IMR-90 (cell line): ENCODE data around the gene GSG1L. TPM values are rescaled to one million over a fixed set of nuclear protein-coding genes. Genes with fewer than 3 reads are reported as not detected.

Experiments
- ATAC-seq: fragments of 200-7000 bp; cut with Tn5 transposase; 2 replicates; pipeline ENCODE4 v1.9.1; 2020; ENCODE audit warnings: low read depth, mild to moderate bottlenecking, moderate library complexity
- BruUV-seq: library from RNA; stranded (reverse); fragments of 400-500 nt; replicated peaks from 2 replicates; lab custom pipeline; 2021; lab: Mats Ljungman, UMichigan
- CTCF ChIA-PET: fragments of 300-600 bp; formaldehyde crosslinking; extraction: SDS; loops from one replicate; lab custom pipeline; 2021; ENCODE audit warnings: antibody characterized with exemption; lab: Yijun Ruan, JAX
- POLR2A ChIA-PET: fragments of 300-600 bp; sonication (Branson Sonifier 250); formaldehyde crosslinking; loops from one replicate; lab custom pipeline; 2022; ENCODE audit warnings: antibody characterized with exemption; ENCODE audit not compliant: unreplicated experiment; lab: Charles Lee
- DNase-seq: peaks from one replicate; pipeline ENCODE4 v3.0.0; 2013
- H2AFZ ChIP-seq: replicated peaks from 2 replicates; pipeline ENCODE3; 2013; ENCODE audit warnings: low read length, mild to moderate bottlenecking; ENCODE audit not compliant: poor library complexity
- H2AK5ac ChIP-seq: 2 replicates; pipeline ENCODE4 v1.6.1; 2013; ENCODE audit warnings: low read depth, low read length, inconsistent platforms
- H2AK9ac ChIP-seq: replicated peaks from 2 replicates; pipeline ENCODE3; 2013; ENCODE audit warnings: mild to moderate bottlenecking, low read depth, low read length, moderate library complexity; ENCODE audit not compliant: poor library complexity
- H2BK120ac ChIP-seq: 2 replicates; pipeline ENCODE4 v1.6.1; 2013; ENCODE audit warnings: low read depth, low read length, inconsistent platforms
- H2BK15ac ChIP-seq: 3 replicates; pipeline ENCODE4 v1.6.1; 2013; ENCODE audit warnings: low read depth, low read length, inconsistent platforms
- H2BK20ac ChIP-seq: 2 replicates; pipeline ENCODE4 v1.6.1; 2013; ENCODE audit warnings: low read depth, mild to moderate bottlenecking, inconsistent platforms, low read length, moderate library complexity
- H2BK5ac ChIP-seq: 2 replicates; pipeline ENCODE4 v1.6.1; 2013; ENCODE audit warnings: mild to moderate bottlenecking, low read depth, low read length, inconsistent platforms; ENCODE audit not compliant: poor library complexity, severe bottlenecking
- H3K14ac ChIP-seq: replicated peaks from 2 replicates; pipeline ENCODE4 v1.6.1; 2013; ENCODE audit warnings: low read depth, low read length, inconsistent platforms
- H3K18ac ChIP-seq: 2 replicates; pipeline ENCODE4 v1.6.1; 2013; ENCODE audit warnings: low read depth, low read length, control low read depth
- H3K23ac ChIP-seq: 2 replicates; pipeline ENCODE4 v1.6.1; 2013; ENCODE audit warnings: low read depth, low read length, inconsistent platforms
- H3K27ac ChIP-seq: 2 replicates; pipeline ENCODE4 v1.5.1; 2013; ENCODE audit warnings: mild to moderate bottlenecking, control low read depth, low read length; ENCODE audit not compliant: insufficient read depth
- H3K27me3 ChIP-seq: 2 replicates; pipeline ENCODE4 v1.6.1; 2013; ENCODE audit warnings: low read length; ENCODE audit not compliant: control insufficient read depth, insufficient read depth
- H3K36me3 ChIP-seq: 2 replicates; pipeline ENCODE4 v1.6.1; 2013; ENCODE audit warnings: low read length, mixed read lengths; ENCODE audit not compliant: control insufficient read depth, insufficient read depth
- H3K4ac ChIP-seq: 2 replicates; pipeline ENCODE4 v1.6.1; 2013; ENCODE audit warnings: low read depth, low read length, inconsistent platforms
- H3K4me1 ChIP-seq: 2 replicates; pipeline ENCODE4 v1.6.1; 2013; ENCODE audit warnings: low read length, mixed read lengths; ENCODE audit not compliant: control insufficient read depth, insufficient read depth
- H3K4me2 ChIP-seq: 2 replicates; pipeline ENCODE4 v1.6.1; 2013; ENCODE audit warnings: low read depth, mild to moderate bottlenecking, control low read depth, low read length, moderate library complexity
- H3K4me3 ChIP-seq: 2 replicates; pipeline ENCODE4 v1.5.1; 2013; ENCODE audit warnings: low read depth, mild to moderate bottlenecking, control low read depth, low read length, moderate library complexity; ENCODE audit not compliant: insufficient read depth
- H3K56ac ChIP-seq: 2 replicates; pipeline ENCODE4 v1.6.1; 2013; ENCODE audit warnings: low read length, inconsistent platforms; ENCODE audit not compliant: insufficient read depth; ENCODE audit errors: extremely low read depth
- H3K79me1 ChIP-seq, 2 experiments: 2 replicates each; pipeline ENCODE4 v1.6.1; 2013; ENCODE audit warnings: low read length in 2 of 2, inconsistent platforms in 1 of 2, low read depth in 1 of 2
- H3K9ac ChIP-seq: 2 replicates; pipeline ENCODE4 v1.6.1; 2013; ENCODE audit warnings: low read depth, low read length, control low read depth
- H3K9me1 ChIP-seq: 2 replicates; pipeline ENCODE4 v1.6.1; 2013; ENCODE audit warnings: low read length, inconsistent platforms; ENCODE audit not compliant: insufficient read depth
- H3K9me3 ChIP-seq: 2 replicates; pipeline ENCODE4 v1.6.1; 2013; ENCODE audit warnings: low read length; ENCODE audit not compliant: control insufficient read depth, insufficient read depth
- H4K20me1 ChIP-seq: 2 replicates; pipeline ENCODE4 v1.6.1; 2013; ENCODE audit warnings: low read length, inconsistent platforms; ENCODE audit not compliant: insufficient read depth
- H4K5ac ChIP-seq: 2 replicates; pipeline ENCODE4 v1.6.1; 2013; ENCODE audit warnings: mild to moderate bottlenecking, low read depth, low read length, control low read depth
- H4K8ac ChIP-seq, 2 experiments: 2 replicates each; pipeline ENCODE4 v1.6.1; 2013; ENCODE audit warnings: low read depth in 2 of 2, low read length in 2 of 2, control low read depth in 1 of 2, inconsistent platforms in 1 of 2
- H4K91ac ChIP-seq: 2 replicates; pipeline ENCODE4 v1.6.1; 2013; ENCODE audit warnings: low read depth, low read length, inconsistent platforms; ENCODE audit not compliant: insufficient read depth
- MXI1 ChIP-seq: IDR thresholded peaks from 2 replicates; pipeline ENCODE4 v1.6.1; 2012; ENCODE audit warnings: low read depth, mild to moderate bottlenecking, low read length, moderate library complexity, borderline replicate concordance
- RCOR1 ChIP-seq: IDR thresholded peaks from 2 replicates; pipeline ENCODE4 v1.6.1; 2012; ENCODE audit warnings: mild to moderate bottlenecking, low read length, improper control_type of control experiment; ENCODE audit not compliant: insufficient replicate concordance
- WGBS, 2 experiments: methylation state at CpG; one replicate each; pipeline versions ENCODE4 v1.1.5 to v1.1.7; 2013; ENCODE audit warnings: missing lambda C conversion rate in 2 of 2; ENCODE audit not compliant: insufficient read length in 1 of 2; ENCODE audit errors: extremely low coverage in 2 of 2; 5-methylcytosine and 5-hydroxymethylcytosine counted together
- dilution Hi-C: fragments of 300-500 bp; cut with HindIII; formaldehyde crosslinking; loops from one replicate; pipeline ENCODE4 v1.14.3; 2018; ENCODE audit warnings: low sequenced_read_pairs; ENCODE audit not compliant: unreplicated experiment
- in situ Hi-C: fragments of 300-500 bp; cut with MboI; formaldehyde crosslinking; loops from 3 replicates; pipeline ENCODE4 v1.14.3; 2019; ENCODE audit warnings: low sequenced_read_pairs, inconsistent platforms, mixed read lengths
- intact Hi-C: fragments of 100-400 bp; cut with micrococcal nuclease; formaldehyde crosslinking; loops from 2 replicates; pipeline ENCODE4 v1.10.0; 2022
- polyA plus RNA-seq, 3 experiments: library from polyadenylated mRNA; depleted of rRNA; stranded (reverse); fragments of >200 nt; gene quantifications; 2 replicates each; pipeline ENCODE4 v1.2.3, GENCODE V29; 2012; ENCODE audit warnings: low replicate concordance in 1 of 3
- total RNA-seq: library from RNA; depleted of rRNA; stranded (reverse); fragments of >200 nt; gene quantifications from 2 replicates; pipeline ENCODE4 v1.2.3, GENCODE V29; 2012

GSG1L gene
- total and polyA plus RNA-seq, 2 of the 4 experiments (the other 2 are of a cell fraction) = not detected

DNA sequence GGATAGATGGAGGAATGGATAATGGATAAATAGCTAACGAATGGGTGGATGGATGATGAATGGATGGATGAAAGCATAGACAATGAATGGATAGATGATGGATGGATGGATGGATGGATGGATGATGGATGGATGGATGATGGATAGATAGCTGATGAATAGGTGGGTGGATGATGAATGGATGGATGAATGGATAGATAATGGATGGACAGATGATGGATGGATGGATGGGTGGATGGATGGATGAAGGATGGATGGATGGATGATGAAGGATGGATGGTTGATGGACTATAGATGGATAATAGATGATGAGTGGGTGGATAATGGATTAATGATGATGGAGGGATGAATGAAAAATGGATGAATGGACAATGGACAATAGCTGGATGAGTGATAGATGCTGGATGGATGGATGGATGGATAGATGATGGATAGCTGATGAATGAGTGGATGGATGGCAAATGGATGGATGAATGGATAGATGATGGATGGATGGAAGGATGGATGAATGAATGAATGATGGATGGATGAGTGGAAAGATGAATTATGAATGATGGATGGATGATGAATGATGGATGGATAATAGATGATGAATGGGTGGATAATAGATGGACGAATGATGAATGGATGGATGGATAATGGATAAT lies 273.8 kb downstream of the GSG1L start:
- ChIA-PET POLR2A (no interaction called here), CTCF (no interaction called here)
- no peak overlapping the region for H3K4me2 ChIP-seq
- H2AFZ ChIP-seq = no peak overlapping the region
- H3K36me3 ChIP-seq = no peaks in the 10 kb centered on the region
- intact Hi-C loops = loop anchor here (10.0 kb wide), 1 partner anchor 425 kb away; the partner anchor contains the start of gene XPO6
- H3K23ac ChIP-seq = no peak overlapping the region
- dilution Hi-C loops = no loop called here
- no peak overlapping the region for H2BK15ac ChIP-seq
- H3K18ac ChIP-seq = no peak overlapping the region
- peak overlapping the region; percentile 64 for H2BK5ac ChIP-seq
- H3K56ac ChIP-seq = no peak overlapping the region
- H4K91ac ChIP-seq = no peak overlapping the region
- H2AK5ac ChIP-seq = no peak overlapping the region
- no peaks in the 10 kb centered on the region for H3K79me1 ChIP-seq
- H4K8ac ChIP-seq = no peak overlapping the region
- TF ChIP-seq RCOR1 (no peak), MXI1 (no peak)
- no peak overlapping the region for H3K4ac ChIP-seq
- H4K5ac ChIP-seq = no peak overlapping the region
- H3K4me1 ChIP-seq = no peaks in the 10 kb centered on the region
- H3K4me3 ChIP-seq = no peak overlapping the region
- no peak overlapping the region for H3K9ac ChIP-seq
- H3K27ac ChIP-seq = no peak overlapping the region
- 28 to 100% methylated on average over 2 of the region's 2 CpGs for WGBS, 2 experiments
- in situ Hi-C loops = loop anchor here (10.0 kb wide), 1 partner anchor 275 kb away; the partner anchor contains the start of gene GSG1L
- no peaks in the 10 kb centered on the region for H3K9me3 ChIP-seq
- H4K20me1 ChIP-seq = no peaks in the 10 kb centered on the region
- H3K27me3 ChIP-seq = no peaks in the 10 kb centered on the region; the same call in 1 of the 2 replicates
- no peak overlapping the region for H2BK120ac ChIP-seq
- no peak for DNase-seq
- no peak for ATAC-seq
- H2AK9ac ChIP-seq = no peak overlapping the region
- H3K9me1 ChIP-seq = peaks cover 4% of the 10 kb centered on the region; the same call in 1 of the 2 replicates
- no TSS peak for BruUV-seq
- no peak overlapping the region for H2BK20ac ChIP-seq
- no peak overlapping the region for H3K14ac ChIP-seq
